ENCODE measurements around the gene FOXP1.

GRCh38 chr3:71077070-71077469, 506.5 kb downstream of the FOXP1 start:
- TF ChIP-seq CTCF (IDR thresholded peaks at IDR 0.05; ENCODE audit: insufficient read depth, low read depth, low read length): no peak
- TF ChIP-seq EZH2 (IDR thresholded peaks at IDR 0.05; ENCODE audit: insufficient read depth, low read length): no peak

Data from astrocyte (in vitro differentiated cells and primary cell).